ENCODE results near the gene SRL. TPM values are rescaled to one million over a fixed set of nuclear protein-coding genes. Genes with fewer than 3 reads are reported as not detected.

Gene SRL
- total and polyA plus RNA-seq, 2 of the 4 experiments (the other 2 are of a cell fraction) = under 0.01 to 0.14 TPM

DNA sequence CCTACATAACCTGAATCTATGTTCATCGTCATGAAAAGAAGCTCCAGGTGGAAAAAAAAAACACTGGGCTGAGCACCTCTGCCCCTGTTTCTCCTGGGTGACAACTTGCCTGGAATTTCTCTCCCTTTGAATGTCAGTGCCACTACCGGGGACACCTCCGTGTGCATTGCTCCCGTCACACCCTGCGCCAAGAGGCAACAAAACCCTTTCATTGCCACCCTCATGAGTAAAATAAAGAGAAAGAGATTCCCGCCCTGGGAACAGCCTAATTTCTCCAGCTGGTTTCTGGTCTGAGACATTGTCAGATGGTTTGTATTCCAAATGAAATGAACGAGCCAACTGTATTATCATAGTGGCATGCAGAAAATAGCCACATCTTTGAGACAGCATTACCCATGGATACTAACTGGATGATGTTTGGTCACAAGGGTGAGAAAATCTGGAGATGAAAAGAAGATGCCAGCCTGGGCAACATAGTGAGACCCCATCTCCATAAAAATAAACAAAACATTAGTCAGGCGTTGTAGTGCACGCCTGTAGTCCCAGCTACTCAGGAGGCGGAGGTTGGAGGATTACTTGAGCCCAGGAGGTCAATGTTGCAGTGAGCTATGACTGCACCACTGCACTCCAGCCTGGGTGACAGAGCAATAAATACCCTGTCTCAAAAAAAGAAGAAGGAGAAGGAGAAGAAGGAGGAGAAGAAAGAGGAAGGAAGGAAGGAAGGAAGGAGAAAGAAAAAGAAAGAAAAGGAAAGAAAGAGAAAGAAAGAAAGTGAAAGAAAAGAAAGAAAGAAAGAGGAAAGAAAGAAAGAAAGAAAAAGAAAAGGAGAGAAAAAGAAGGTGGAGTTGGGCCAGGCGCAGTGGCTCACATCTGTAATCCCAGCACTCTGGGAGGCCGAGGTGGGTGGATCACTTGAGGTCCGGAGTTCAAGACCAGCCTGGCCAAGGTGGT is 83.5 kb downstream of the SRL start (continued):
- TF ChIP-seq MAFK (IDR thresholded peaks at IDR 0.05; ENCODE audit: low read depth, low read length) = no peak

DNA sequence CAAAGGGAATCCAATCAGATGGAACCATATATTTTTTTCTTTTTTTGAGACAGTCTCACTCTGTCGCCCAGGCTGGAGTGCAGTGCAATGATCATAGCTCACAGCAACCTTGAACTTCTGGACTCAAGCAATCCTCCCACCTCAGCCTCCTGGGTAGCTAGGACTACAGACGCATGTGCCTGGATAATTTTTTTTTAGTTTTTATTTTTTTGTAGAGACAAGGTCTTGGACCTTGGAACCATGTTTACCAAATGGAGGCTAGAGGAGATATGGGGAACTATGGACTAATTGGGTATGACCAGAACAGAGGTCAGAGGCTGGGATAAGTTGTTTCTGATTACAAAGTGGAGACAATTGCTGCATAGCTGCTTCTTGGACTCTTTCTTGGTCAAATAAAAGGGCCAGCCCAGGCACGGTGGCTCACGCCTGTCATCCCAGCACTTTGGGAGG is 84.5 kb downstream of the SRL start:
- no peak overlapping the region for H3K4ac ChIP-seq (ENCODE audit: low read depth, low read length)
- no peak overlapping the region for H2AK5ac ChIP-seq (ENCODE audit: low read depth, low read length)
- no peak overlapping the region for H2BK15ac ChIP-seq (ENCODE audit: low read depth, low read length)
- no peak overlapping the region for H3K18ac ChIP-seq (ENCODE audit: low read depth, low read length)
- H3K23ac ChIP-seq (ENCODE audit: low read depth, low read length) = no peak overlapping the region
- in situ Hi-C loops (cut with MboI; ENCODE audit: low sequenced_read_pairs) (no loop called here), dilution Hi-C loops (cut with HindIII; ENCODE audit: low sequenced_read_pairs, unreplicated experiment) (no loop called here), intact Hi-C loops (cut with micrococcal nuclease) (no loop called here)
- no peak overlapping the region for H4K8ac ChIP-seq (ENCODE audit: low read depth in 2 of 2, low read length in 2 of 2)
- H3K4me2 ChIP-seq (ENCODE audit: low read depth, low read length) = no peak overlapping the region
- no peak overlapping the region for H3K14ac ChIP-seq (replicated peaks; ENCODE audit: low read depth, low read length)
- no peaks in the 10 kb centered on the region for H4K20me1 ChIP-seq (ENCODE audit: insufficient read depth, low read length)
- no TSS peak for BruUV-seq (replicated peaks)
- no peaks in the 10 kb centered on the region for H3K36me3 ChIP-seq (ENCODE audit: control insufficient read depth, insufficient read depth, low read length)
- H3K9me3 ChIP-seq (ENCODE audit: control insufficient read depth, insufficient read depth, low read length) = 0 out of 2 replicates have a peak, but pooled peaks cover 2% of the 10 kb centered on the region
- no peak for ATAC-seq (ENCODE audit: low read depth)
- H3K4me1 ChIP-seq (ENCODE audit: control insufficient read depth, insufficient read depth, low read length) = no peaks in the 10 kb centered on the region
- H2BK120ac ChIP-seq (ENCODE audit: low read depth, low read length) = no peak overlapping the region
- H3K79me1 ChIP-seq (ENCODE audit: low read depth in 1 of 2, low read length in 2 of 2) = no peaks in the 10 kb centered on the region
- H3K9ac ChIP-seq (ENCODE audit: low read depth, low read length) = no peak overlapping the region
- H2BK20ac ChIP-seq (ENCODE audit: low read depth, low read length) = no peak overlapping the region
- ChIA-PET CTCF (interaction anchor here (0.6 kb wide), 1 partner anchor 20 kb away, joined by 5 read pairs; no protein-coding TSS in a partner anchor), POLR2A (ENCODE audit: unreplicated experiment) (no interaction called here)
- H3K27me3 ChIP-seq (ENCODE audit: control insufficient read depth, insufficient read depth, low read length) = peaks cover 11% of the 10 kb centered on the region
- H4K5ac ChIP-seq (ENCODE audit: low read depth, low read length) = no peak overlapping the region
- DNase-seq = no peak
- no peak overlapping the region for H4K91ac ChIP-seq (ENCODE audit: insufficient read depth, low read depth, low read length)
- H3K9me1 ChIP-seq (ENCODE audit: insufficient read depth, low read length) = no peaks in the 10 kb centered on the region
- no peak overlapping the region for H3K56ac ChIP-seq (ENCODE audit: extremely low read depth, insufficient read depth, low read length)
- no peak for TF ChIP-seq SMC3 (IDR thresholded peaks at IDR 0.05; ENCODE audit: low read depth, low read length)
- no peak for TF ChIP-seq FOS (IDR thresholded peaks at IDR 0.05; ENCODE audit: low read depth, low read length)
- no peak for TF ChIP-seq RFX5 (IDR thresholded peaks at IDR 0.05; ENCODE audit: low read depth, low read length)
- no peak for TF ChIP-seq CEBPB (IDR thresholded peaks at IDR 0.05; ENCODE audit: low read depth, low read length)
- TF ChIP-seq BHLHE40 (IDR thresholded peaks at IDR 0.05; ENCODE audit: low read depth, low read length) = no peak
- no peak for TF ChIP-seq MXI1 (IDR thresholded peaks at IDR 0.05; ENCODE audit: borderline replicate concordance, low read depth, low read length)
- TF ChIP-seq MAFK (IDR thresholded peaks at IDR 0.05; ENCODE audit: low read depth, low read length) = no peak
- TF ChIP-seq RAD21 (IDR thresholded peaks at IDR 0.05; ENCODE audit: low read length) = no peak
- no peak for TF ChIP-seq POLR2A (IDR thresholded peaks at IDR 0.05; ENCODE audit: low read depth, low read length)
- TF ChIP-seq, protein P1, sequence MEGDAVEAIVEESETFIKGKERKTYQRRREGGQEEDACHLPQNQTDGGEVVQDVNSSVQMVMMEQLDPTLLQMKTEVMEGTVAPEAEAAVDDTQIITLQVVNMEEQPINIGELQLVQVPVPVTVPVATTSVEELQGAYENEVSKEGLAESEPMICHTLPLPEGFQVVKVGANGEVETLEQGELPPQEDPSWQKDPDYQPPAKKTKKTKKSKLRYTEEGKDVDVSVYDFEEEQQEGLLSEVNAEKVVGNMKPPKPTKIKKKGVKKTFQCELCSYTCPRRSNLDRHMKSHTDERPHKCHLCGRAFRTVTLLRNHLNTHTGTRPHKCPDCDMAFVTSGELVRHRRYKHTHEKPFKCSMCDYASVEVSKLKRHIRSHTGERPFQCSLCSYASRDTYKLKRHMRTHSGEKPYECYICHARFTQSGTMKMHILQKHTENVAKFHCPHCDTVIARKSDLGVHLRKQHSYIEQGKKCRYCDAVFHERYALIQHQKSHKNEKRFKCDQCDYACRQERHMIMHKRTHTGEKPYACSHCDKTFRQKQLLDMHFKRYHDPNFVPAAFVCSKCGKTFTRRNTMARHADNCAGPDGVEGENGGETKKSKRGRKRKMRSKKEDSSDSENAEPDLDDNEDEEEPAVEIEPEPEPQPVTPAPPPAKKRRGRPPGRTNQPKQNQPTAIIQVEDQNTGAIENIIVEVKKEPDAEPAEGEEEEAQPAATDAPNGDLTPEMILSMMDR (conservative IDR thresholded peaks at IDR 0.05; ENCODE audit: low read depth, low read length) = no peak
- H2AFZ ChIP-seq (replicated peaks; ENCODE audit: low read length, poor library complexity) = no peak overlapping the region
- no peak overlapping the region for H3K27ac ChIP-seq (ENCODE audit: insufficient read depth, low read length)
- 86% methylated on average over 1 of the region's 4 CpGs; no CpG with 5 or more reads in 1 of the 2 experiments for WGBS, 2 experiments (ENCODE audit: extremely low coverage in 2 of 2, insufficient read length in 1 of 2)
- no peak overlapping the region for H2AK9ac ChIP-seq (replicated peaks; ENCODE audit: low read depth, low read length, poor library complexity)
- H3K4me3 ChIP-seq (ENCODE audit: insufficient read depth, low read depth, low read length) = no peak overlapping the region
- H2BK5ac ChIP-seq (ENCODE audit: low read depth, low read length, poor library complexity, severe bottlenecking) = no peak overlapping the region
